Epidermal melanocyte (primary cell): Measurements from ENCODE around the gene HOXA13.

Experiments
- DNase-seq: peaks from one replicate; pipeline ENCODE4 v3.0.0; 2011; ENCODE audit warnings: low spot score; ENCODE audit not compliant: insufficient read length

HOXA13 gene

GRCh38 chr7:27181795-27182275 lies 18.1 kb downstream of the HOXA13 start:
- DNase-seq, result no peak

- DNase-seq, result no peak
Observed at GRCh38 chr7:27180431-27181420, 19.2 kb downstream of the HOXA13 start.

- DNase-seq, result peak; percentile 90
Observed at GRCh38 chr7:27179503-27180430, 20.1 kb downstream of the HOXA13 start.

GRCh38 chr7:27179030-27179429 lies 20.9 kb downstream of the HOXA13 start:
- DNase-seq, result no peak

- DNase-seq, result no peak
Observed at GRCh38 chr7:27178366-27178765, 21.5 kb downstream of the HOXA13 start.

- peak; percentile 85 for DNase-seq
Observed at GRCh38 chr7:27177795-27178320, 22.0 kb downstream of the HOXA13 start.

GRCh38 chr7:27176962-27177794 lies 22.7 kb downstream of the HOXA13 start:
- no peak for DNase-seq

- no peak for DNase-seq
Observed at GRCh38 chr7:27176524-27176845, 23.4 kb downstream of the HOXA13 start.

GRCh38 chr7:27175626-27176523 lies 24.0 kb downstream of the HOXA13 start:
- no peak for DNase-seq

- DNase-seq, result no peak
Observed at GRCh38 chr7:27174874-27175625, 24.8 kb downstream of the HOXA13 start.

GRCh38 chr7:27173956-27174873 lies 25.7 kb downstream of the HOXA13 start, which contains the start of gene HOXA10:
Gene HOXA10 (minus strand): TSS chr7:27174320. CDS start chr7:27174306, 14 bp downstream.
- DNase-seq, result no peak

- DNase-seq, result no peak
Observed at GRCh38 chr7:27173511-27173955, 26.4 kb downstream of the HOXA13 start.

GRCh38 chr7:27172823-27173510 lies 26.9 kb downstream of the HOXA13 start:
- DNase-seq, result no peak

GRCh38 chr7:27172315-27172774 lies 27.5 kb downstream of the HOXA13 start:
- DNase-seq, result no peak

- no peak for DNase-seq
Observed at GRCh38 chr7:27171637-27172314, 28.1 kb downstream of the HOXA13 start.

GRCh38 chr7:27171325-27171636 lies 28.6 kb downstream of the HOXA13 start:
- no peak for DNase-seq
